Measurements from ENCODE around the gene PTPRD.

Gene PTPRD

GRCh38 chr9:8599937-8600336 lies 2012.9 kb downstream of the PTPRD start:
- no peak for DNase-seq

- DNase-seq = no peak
Observed at GRCh38 chr9:8589476-8589875, 2023.3 kb downstream of the PTPRD start.

GRCh38 chr9:8585036-8585435 lies 2027.8 kb downstream of the PTPRD start:
- no peak for DNase-seq

GRCh38 chr9:8579661-8580060 lies 2033.1 kb downstream of the PTPRD start:
- DNase-seq = no peak

- DNase-seq = no peak
Observed at GRCh38 chr9:8576741-8577140, 2036.1 kb downstream of the PTPRD start.

GRCh38 chr9:8574846-8575245 lies 2038.0 kb downstream of the PTPRD start:
- DNase-seq = no peak

GRCh38 chr9:8572209-8572608 lies 2040.6 kb downstream of the PTPRD start:
- no peak for DNase-seq

- no peak for DNase-seq
Observed at GRCh38 chr9:8571643-8572042, 2041.2 kb downstream of the PTPRD start.

- no peak for DNase-seq
Observed at GRCh38 chr9:8570776-8571175, 2042.0 kb downstream of the PTPRD start.

GRCh38 chr9:8569823-8570222 lies 2043.0 kb downstream of the PTPRD start:
- no peak for DNase-seq

- DNase-seq = no peak
Observed at GRCh38 chr9:8567963-8568579, 2044.7 kb downstream of the PTPRD start.

GRCh38 chr9:8564960-8565359 lies 2047.8 kb downstream of the PTPRD start:
- DNase-seq = no peak

GRCh38 chr9:8560560-8561525 lies 2052.0 kb downstream of the PTPRD start:
- no peak for DNase-seq

- no peak for DNase-seq
Observed at GRCh38 chr9:8558176-8558575, 2054.6 kb downstream of the PTPRD start.

GRCh38 chr9:8555762-8556500 lies 2056.9 kb downstream of the PTPRD start:
- DNase-seq = no peak

- no peak for DNase-seq
Observed at GRCh38 chr9:8553444-8553843, 2059.4 kb downstream of the PTPRD start.

- no peak for DNase-seq
Observed at GRCh38 chr9:8552732-8553131, 2060.1 kb downstream of the PTPRD start.

- DNase-seq = no peak
Observed at GRCh38 chr9:8549214-8549613, 2063.6 kb downstream of the PTPRD start.

- no peak for DNase-seq
Observed at GRCh38 chr9:8543219-8543618, 2069.6 kb downstream of the PTPRD start.

- no peak for DNase-seq
Observed at GRCh38 chr9:8542537-8542936, 2070.3 kb downstream of the PTPRD start.

- no peak for DNase-seq
Observed at GRCh38 chr9:8539681-8540197, 2073.1 kb downstream of the PTPRD start.

- no peak for DNase-seq
Observed at GRCh38 chr9:8536845-8537244, 2076.0 kb downstream of the PTPRD start.

- DNase-seq = no peak
Observed at GRCh38 chr9:8534828-8535227, 2078.0 kb downstream of the PTPRD start.

Measured in NCI-H510A (cell line).